Panc1 (cell line): ENCODE data around the gene ITPKB. TPM values are rescaled to one million over a fixed set of nuclear protein-coding genes. Genes with fewer than 3 reads are reported as not detected.

Source experiments
- ATAC-seq: fragments of 200-7000 bp; cut with Tn5 transposase; 2 replicates; pipeline ENCODE4 v1.9.1; 2020; ENCODE audit warnings: mild to moderate bottlenecking, moderate library complexity
- BruUV-seq: library from RNA; stranded (reverse); fragments of 400-500 nt; replicated peaks from 2 replicates; lab custom pipeline; 2021; lab: Mats Ljungman, UMichigan
- CTCF ChIA-PET: fragments of 300-600 bp; sonication (Branson Sonifier 250); formaldehyde crosslinking; loops from one replicate; lab custom pipeline; 2022; ENCODE audit warnings: antibody characterized with exemption; lab: Charles Lee
- POLR2A ChIA-PET: fragments of 300-600 bp; sonication (Branson Sonifier 250); formaldehyde crosslinking; loops from one replicate; lab custom pipeline; 2022; ENCODE audit warnings: antibody characterized with exemption; lab: Charles Lee
- DNase-seq: peaks from one replicate; pipeline ENCODE4 v3.0.0-alpha.2; 2010; ENCODE audit warnings: low read depth, low spot score
- H3K27ac ChIP-seq: 2 replicates; pipeline ENCODE4 v1.5.1; 2011; ENCODE audit warnings: mild to moderate bottlenecking, low read length, inconsistent platforms
- H3K27me3 ChIP-seq: fragments of 200-500 bp; sonication (Bioruptor generic); 2 replicates; pipeline ENCODE4 v1.6.0; 2014; ENCODE audit warnings: low read length, inconsistent platforms; ENCODE audit not compliant: control insufficient read depth, insufficient read depth
- H3K36me3 ChIP-seq: fragments of 200-500 bp; sonication (Bioruptor generic); 2 replicates; pipeline ENCODE4 v1.5.1; 2014; ENCODE audit warnings: inconsistent platforms, mild to moderate bottlenecking, low read length, moderate library complexity; ENCODE audit not compliant: control insufficient read depth, insufficient read depth
- H3K4me1 ChIP-seq: 2 replicates; pipeline ENCODE4 v1.5.1; 2011; ENCODE audit warnings: inconsistent platforms, mild to moderate bottlenecking, low read length, moderate library complexity; ENCODE audit not compliant: control insufficient read depth, insufficient read depth
- H3K4me3 ChIP-seq, 2 experiments: 2 replicates each; pipeline ENCODE4 v1.5.1; 2011 to 2012; ENCODE audit warnings: low read depth in 2 of 2, low read length in 2 of 2, mild to moderate bottlenecking in 2 of 2, inconsistent platforms in 1 of 2, moderate library complexity in 1 of 2
- H3K9me3 ChIP-seq: fragments of 200-500 bp; sonication (Bioruptor generic); 2 replicates; pipeline ENCODE4 v1.5.1; 2014; ENCODE audit warnings: low read depth, mild to moderate bottlenecking, inconsistent platforms, low read length, moderate library complexity; ENCODE audit not compliant: control insufficient read depth, insufficient read depth
- CTCF ChIP-seq: fragments of 450-650 bp; IDR thresholded peaks from 2 replicates; pipeline ENCODE4 v1.5.1; 2017; ENCODE audit warnings: mild to moderate bottlenecking
- POLR2AphosphoS5 ChIP-seq: IDR thresholded peaks from 2 replicates; pipeline ENCODE4 v1.6.1; 2012; ENCODE audit warnings: mild to moderate bottlenecking, low read depth, low read length, moderate library complexity
- REST ChIP-seq, 2 experiments: IDR thresholded peaks; 2 replicates each; pipeline ENCODE4 v1.6.1; 2011 to 2012; ENCODE audit warnings: low read depth in 2 of 2, control low read depth in 1 of 2, low read length in 1 of 2, mild to moderate bottlenecking in 1 of 2, moderate library complexity in 1 of 2; ENCODE audit not compliant: insufficient read depth in 1 of 2
- SIN3A ChIP-seq: IDR thresholded peaks from 2 replicates; pipeline ENCODE4 v1.6.1; 2012; ENCODE audit warnings: low read depth, mild to moderate bottlenecking, low read length, moderate library complexity, borderline replicate concordance; ENCODE audit not compliant: insufficient read depth
- TCF7L2 ChIP-seq: IDR thresholded peaks from 2 replicates; pipeline ENCODE4 v1.6.1; 2011; ENCODE audit warnings: mild to moderate bottlenecking, low read depth, low read length, inconsistent platforms
- in situ Hi-C: cut with HindIII; loops from 2 replicates; pipeline ENCODE4 v1.10.0; 2016; ENCODE audit warnings: low sequenced_read_pairs, low pct_unique_long_range_greater_than_20kb
- intact Hi-C: fragments of 100-400 bp; cut with micrococcal nuclease; formaldehyde crosslinking; loops from one replicate; pipeline ENCODE4 v1.10.0; 2022; ENCODE audit not compliant: unreplicated experiment
- total RNA-seq: library from RNA; stranded (reverse); gene quantifications from one replicate; pipeline ENCODE4 v1.2.1, GENCODE V29; 2021; ENCODE audit not compliant: unreplicated experiment

The ITPKB gene
- total RNA-seq, 1 experiment from 2014 or later, result 10.9 TPM

GRCh38 chr1:226766565-226766964, 27.5 kb upstream of the ITPKB start:
- no peak for ATAC-seq

GRCh38 chr1:226764533-226764932, 25.5 kb upstream of the ITPKB start:
- no peaks in the 10 kb centered on the region for H3K36me3 ChIP-seq
- no peak for TF ChIP-seq TCF7L2
- no peak for TF ChIP-seq POLR2AphosphoS5
- no peak for TF ChIP-seq SIN3A
- TF ChIP-seq CTCF, result no peak
- no peak for TF ChIP-seq REST (IDR thresholded peaks at IDR 0.05; ENCODE audit: insufficient read depth in 1 of 2, low read depth in 2 of 2, low read length in 1 of 2)
- ChIA-PET CTCF (interaction anchor here (0.5 kb wide), 1 partner anchor 30 kb away, joined by 6 read pairs; no protein-coding TSS in a partner anchor), POLR2A (no interaction called here)
- BruUV-seq, result no TSS peak
- H3K9me3 ChIP-seq, result no peaks in the 10 kb centered on the region
- no peak overlapping the region for H3K4me3 ChIP-seq
- no peak for ATAC-seq
- no peaks in the 10 kb centered on the region for H3K4me1 ChIP-seq
- intact Hi-C loops (no loop called here), in situ Hi-C loops (no loop called here)
- no peaks in the 10 kb centered on the region for H3K27me3 ChIP-seq
- no peak for DNase-seq
- H3K27ac ChIP-seq, result no peak overlapping the region

More at GRCh38 chr1:226766565-226766964, 27.5 kb upstream of the ITPKB start:
- intact Hi-C loops (no loop called here), in situ Hi-C loops (no loop called here)
- no peaks in the 10 kb centered on the region for H3K9me3 ChIP-seq
- H3K27ac ChIP-seq, result no peak overlapping the region
- H3K27me3 ChIP-seq, result no peaks in the 10 kb centered on the region
- ChIA-PET POLR2A (no interaction called here), CTCF (no interaction called here)
- no peak overlapping the region for H3K4me3 ChIP-seq
- no TSS peak for BruUV-seq
- no peak for DNase-seq
- H3K4me1 ChIP-seq, result no peaks in the 10 kb centered on the region
- TF ChIP-seq REST (IDR thresholded peaks at IDR 0.05; ENCODE audit: insufficient read depth in 1 of 2, low read depth in 2 of 2, low read length in 1 of 2), result no peak
- TF ChIP-seq CTCF, result no peak
- TF ChIP-seq TCF7L2, result no peak
- TF ChIP-seq POLR2AphosphoS5, result no peak
- no peak for TF ChIP-seq SIN3A
- H3K36me3 ChIP-seq, result no peaks in the 10 kb centered on the region
